H9 (cell line): ENCODE results near the gene RGS3. TPM values are rescaled to one million over a fixed set of nuclear protein-coding genes. Genes with fewer than 3 reads are reported as not detected.

ENCODE experiments used
- DNase-seq: peaks from one replicate; pipeline ENCODE4 v3.0.0-alpha.2; 2017
- H2AFZ ChIP-seq: one replicate; pipeline ENCODE4 v1.6.1; 2013; ENCODE audit warnings: mild to moderate bottlenecking, low read length, control low read depth, moderate library complexity
- H2AK5ac ChIP-seq: 2 replicates; pipeline ENCODE4 v1.6.1; 2013; ENCODE audit warnings: low read length, control low read depth, mixed read lengths; ENCODE audit not compliant: insufficient read length
- H2BK120ac ChIP-seq: one replicate; pipeline ENCODE4 v1.6.1; 2013; ENCODE audit warnings: low read depth, mild to moderate bottlenecking, low read length, control low read depth, inconsistent platforms; ENCODE audit not compliant: poor library complexity, severe bottlenecking
- H2BK12ac ChIP-seq: 2 replicates; pipeline ENCODE4 v1.6.1; 2013; ENCODE audit warnings: low read length, control low read depth, mixed read lengths, low read depth; ENCODE audit not compliant: insufficient read length
- H2BK15ac ChIP-seq: 2 replicates; pipeline ENCODE4 v1.6.1; 2013; ENCODE audit warnings: low read depth, low read length, control low read depth
- H2BK20ac ChIP-seq: one replicate; pipeline ENCODE4 v1.6.1; 2013; ENCODE audit warnings: low read depth, mild to moderate bottlenecking, low read length, control low read depth, inconsistent platforms; ENCODE audit not compliant: poor library complexity, severe bottlenecking
- H2BK5ac ChIP-seq: 2 replicates; pipeline ENCODE4 v1.6.1; 2013; ENCODE audit warnings: low read length, control low read depth, mixed read lengths; ENCODE audit not compliant: insufficient read length
- H3K14ac ChIP-seq: 2 replicates; pipeline ENCODE4 v1.6.1; 2013; ENCODE audit warnings: low read length, control low read depth; ENCODE audit not compliant: insufficient read depth
- H3K18ac ChIP-seq: 2 replicates; pipeline ENCODE4 v1.6.1; 2013; ENCODE audit warnings: low read depth, mild to moderate bottlenecking, mixed read lengths, low read length, control low read depth; ENCODE audit not compliant: insufficient read length
- H3K23ac ChIP-seq: 2 replicates; pipeline ENCODE4 v1.6.1; 2013; ENCODE audit warnings: low read length, control low read depth, mixed read lengths, low read depth; ENCODE audit not compliant: insufficient read length
- H3K23me2 ChIP-seq: 2 replicates; pipeline ENCODE4 v1.6.1; 2013; ENCODE audit warnings: low read depth, mild to moderate bottlenecking, mixed read lengths, low read length, control low read depth; ENCODE audit not compliant: insufficient read length, poor library complexity, severe bottlenecking
- H3K27ac ChIP-seq: 2 replicates; pipeline ENCODE4 v1.5.1; 2013; ENCODE audit warnings: low read length, control low read depth, mixed read lengths, low read depth; ENCODE audit not compliant: insufficient read length
- H3K27me3 ChIP-seq: 2 replicates; pipeline ENCODE4 v1.6.1; 2013; ENCODE audit warnings: low read length, control low read depth, inconsistent platforms; ENCODE audit not compliant: insufficient read depth
- H3K4ac ChIP-seq: 2 replicates; pipeline ENCODE4 v1.6.1; 2013; ENCODE audit warnings: low read depth, mild to moderate bottlenecking, control low read depth, inconsistent platforms, low read length, moderate library complexity
- H3K4me1 ChIP-seq: 2 replicates; pipeline ENCODE4 v1.6.1; 2013; ENCODE audit warnings: low read length, control low read depth, inconsistent platforms; ENCODE audit not compliant: insufficient read depth
- H3K4me2 ChIP-seq: 2 replicates; pipeline ENCODE4 v1.6.1; 2013; ENCODE audit warnings: low read length, control low read depth, mixed read lengths; ENCODE audit not compliant: insufficient read length, insufficient read depth
- H3K56ac ChIP-seq: 2 replicates; pipeline ENCODE4 v1.6.1; 2013; ENCODE audit warnings: low read depth, mild to moderate bottlenecking, mixed read lengths, low read length, control low read depth; ENCODE audit not compliant: insufficient read length
- H3K79me1 ChIP-seq: 2 replicates; pipeline ENCODE4 v1.6.1; 2013; ENCODE audit warnings: low read depth, mild to moderate bottlenecking, moderate library complexity, low read length, control low read depth, inconsistent platforms; ENCODE audit not compliant: insufficient read depth, poor library complexity, severe bottlenecking
- H3K79me2 ChIP-seq: 2 replicates; pipeline ENCODE4 v1.6.1; 2013; ENCODE audit warnings: low read length, control low read depth, inconsistent platforms; ENCODE audit not compliant: insufficient read depth
- H3K9ac ChIP-seq: 2 replicates; pipeline ENCODE4 v1.6.1; 2013; ENCODE audit warnings: low read length, control low read depth, mixed read lengths; ENCODE audit not compliant: insufficient read length; ENCODE audit errors: extremely low read depth
- H3K9me3 ChIP-seq: one replicate; pipeline ENCODE4 v1.6.1; 2013; ENCODE audit warnings: low read depth, low read length, inconsistent platforms; ENCODE audit not compliant: control insufficient read depth
- H3T11ph ChIP-seq: one replicate; pipeline ENCODE4 v1.6.1; 2013; ENCODE audit warnings: mild to moderate bottlenecking, low read length, control low read depth, inconsistent platforms
- H4K20me1 ChIP-seq: one replicate; pipeline ENCODE4 v1.6.1; 2013; ENCODE audit not compliant: control insufficient read depth, insufficient read length, insufficient read depth
- H4K5ac ChIP-seq: 2 replicates; pipeline ENCODE4 v1.6.1; 2013; ENCODE audit warnings: low read depth, mild to moderate bottlenecking, mixed read lengths, low read length, control low read depth; ENCODE audit not compliant: insufficient read length
- H4K8ac ChIP-seq: replicated peaks from 2 replicates; pipeline ENCODE4 v1.6.1; 2013; ENCODE audit warnings: low read length, control low read depth, mixed read lengths, low read depth; ENCODE audit not compliant: insufficient read length
- H4K91ac ChIP-seq: 2 replicates; pipeline ENCODE4 v1.6.1; 2013; ENCODE audit warnings: low read depth, mild to moderate bottlenecking, moderate library complexity, mixed read lengths, low read length, control low read depth; ENCODE audit not compliant: insufficient read length
- H3K27ac Mint-ChIP-seq, 3 experiments: 2 replicates in 2 of 3; 3 replicates in 1 of 3; pipeline ENCODE4 v1.8.0; 2020 to 2021; ENCODE audit warnings: mixed read lengths in 3 of 3, mild to moderate bottlenecking in 1 of 3, moderate library complexity in 1 of 3
- H3K27me3 Mint-ChIP-seq: 2 replicates; pipeline ENCODE4 v1.8.0; 2021; ENCODE audit warnings: low read depth, mild to moderate bottlenecking, moderate library complexity, mixed read lengths
- H3K36me3 Mint-ChIP-seq, 3 experiments: 2 replicates in 2 of 3; 3 replicates in 1 of 3; pipeline ENCODE4 v1.8.0; 2020 to 2021; ENCODE audit warnings: low read depth in 3 of 3, mixed read lengths in 3 of 3; ENCODE audit not compliant: insufficient read depth in 1 of 3
- H3K4me1 Mint-ChIP-seq, 2 experiments: 2 replicates each; pipeline ENCODE4 v1.8.0; 2020; ENCODE audit warnings: mixed read lengths in 2 of 2
- H3K4me3 Mint-ChIP-seq, 2 experiments: 2 replicates in 1 of 2; 3 replicates in 1 of 2; pipeline ENCODE4 v1.8.0; 2020 to 2021; ENCODE audit warnings: mild to moderate bottlenecking in 2 of 2, mixed read lengths in 2 of 2, moderate library complexity in 1 of 2
- H3K9me3 Mint-ChIP-seq, 2 experiments: 2 replicates in 1 of 2; 3 replicates in 1 of 2; pipeline ENCODE4 v1.8.0; 2020; ENCODE audit warnings: mild to moderate bottlenecking in 2 of 2, mixed read lengths in 2 of 2, moderate library complexity in 1 of 2
- CTCF ChIP-seq: fragments of 200-600 bp; sonication (generic); conservative IDR thresholded peaks from 3 replicates; pipeline ENCODE4 v1.8.0; 2021; ENCODE audit warnings: antibody characterized with exemption, mild to moderate bottlenecking
- WGBS: extraction: QIAGEN DNeasy Blood & Tissue Kit; methylation state at CpG from one replicate; pipeline ENCODE4 v1.1.7; 2013; ENCODE audit warnings: missing lambda C conversion rate, low lambda C conversion rate, mixed read lengths; ENCODE audit not compliant: insufficient read length; ENCODE audit errors: extremely low coverage; 5-methylcytosine and 5-hydroxymethylcytosine counted together
- total RNA-seq: library from RNA; stranded (reverse); gene quantifications from 2 replicates; pipeline ENCODE4 v1.2.1, GENCODE V29; 2021

Gene RGS3
- total RNA-seq, 1 experiment from 2014 or later, result 13.9 TPM

GRCh38 chr9:113416149-113416721, 47.3 kb upstream of the RGS3 start:
- Histone ChIP-seq H3K27me3 (no peaks in the 10 kb centered on the region), H2BK5ac (no peak overlapping the region), H3K79me1 (no peaks in the 10 kb centered on the region), H2BK12ac (no peak overlapping the region), H3K9me3 (no peaks in the 10 kb centered on the region), H3K14ac (no peak overlapping the region), H4K5ac (no peak overlapping the region), H3K23ac (no peak overlapping the region), H3T11ph (no peak overlapping the region), H3K27ac (no peak overlapping the region), H2AK5ac (no peak overlapping the region), H3K79me2 (no peaks in the 10 kb centered on the region), H3K4me2 (no peak overlapping the region), H4K91ac (no peak overlapping the region), H3K18ac (no peak overlapping the region), H3K23me2 (no peaks in the 10 kb centered on the region), H3K4ac (no peak overlapping the region), H4K8ac (no peak overlapping the region), H3K4me1 (no peaks in the 10 kb centered on the region), H3K9ac (no peak overlapping the region), H4K20me1 (no peaks in the 10 kb centered on the region), H2BK120ac (no peak overlapping the region), H3K56ac (no peak overlapping the region), H2AFZ (no peak overlapping the region), H2BK15ac (no peak overlapping the region), H2BK20ac (no peak overlapping the region)
- H3K27ac Mint-ChIP-seq, result no peak overlapping the region
- TF ChIP-seq CTCF, result no peak
- no peaks in the 10 kb centered on the region for H3K27me3 Mint-ChIP-seq
- WGBS, result no CpG with 5 or more reads among the region's 3 CpGs
- no peaks in the 10 kb centered on the region for H3K36me3 Mint-ChIP-seq
- DNase-seq, result no peak
- no peaks in the 10 kb centered on the region for H3K9me3 Mint-ChIP-seq
- H3K4me1 Mint-ChIP-seq, result peaks cover 0 to 5% of the 10 kb centered on the region in 2 experiments; a peak in 2 of 4 replicates
- no peak overlapping the region for H3K4me3 Mint-ChIP-seq
